ENCODE measurements around the gene NPSR1. TPM values are rescaled to one million over a fixed set of nuclear protein-coding genes. Genes with fewer than 3 reads are reported as not detected.

The NPSR1 gene
- total RNA-seq, 1 donor from 2014 or later = not detected

- Histone ChIP-seq H3K27me3 (no peaks in the 10 kb centered on the region), H3K4me1 (no peaks in the 10 kb centered on the region), H3K27ac (no peak overlapping the region), H3K9me3 (no peaks in the 10 kb centered on the region), H3K36me3 (no peaks in the 10 kb centered on the region), H3K4me3 (no peak overlapping the region)
- no peak for DNase-seq (ENCODE audit: low spot score in 2 of 2)
- intact Hi-C loops (cut with DNase I) = no loop called here
- no peak for TF ChIP-seq CTCF (IDR thresholded peaks at IDR 0.05)
Measured at GRCh38 chr7:34761206-34761605, 103.2 kb downstream of the NPSR1 start.

GRCh38 chr7:34761627-34762026 lies 103.6 kb downstream of the NPSR1 start:
- no peak for DNase-seq (ENCODE audit: low spot score in 2 of 2)
- H3K4me1 ChIP-seq = no peaks in the 10 kb centered on the region
- no peaks in the 10 kb centered on the region for H3K9me3 ChIP-seq
- no peaks in the 10 kb centered on the region for H3K27me3 ChIP-seq
- TF ChIP-seq CTCF (IDR thresholded peaks at IDR 0.05) = no peak
- H3K4me3 ChIP-seq = no peak overlapping the region
- H3K36me3 ChIP-seq = no peaks in the 10 kb centered on the region
- H3K27ac ChIP-seq = no peak overlapping the region
- intact Hi-C loops (cut with DNase I) = no loop called here

GRCh38 chr7:34762764-34763163 lies 104.7 kb downstream of the NPSR1 start:
- Histone ChIP-seq H3K27me3 (no peaks in the 10 kb centered on the region), H3K27ac (no peak overlapping the region), H3K36me3 (no peaks in the 10 kb centered on the region), H3K4me1 (no peaks in the 10 kb centered on the region), H3K4me3 (no peak overlapping the region), H3K9me3 (no peaks in the 10 kb centered on the region)
- intact Hi-C loops (cut with DNase I) = no loop called here
- no peak for TF ChIP-seq CTCF (IDR thresholded peaks at IDR 0.05)
- no peak for DNase-seq (ENCODE audit: low spot score in 2 of 2)

GRCh38 chr7:34772296-34772938 lies 114.4 kb downstream of the NPSR1 start:
- no peaks in the 10 kb centered on the region for H3K27me3 ChIP-seq
- H3K4me1 ChIP-seq = no peaks in the 10 kb centered on the region
- H3K36me3 ChIP-seq = no peaks in the 10 kb centered on the region
- no peak for TF ChIP-seq CTCF (IDR thresholded peaks at IDR 0.05)
- intact Hi-C loops (cut with DNase I) = no loop called here
- no peak overlapping the region for H3K4me3 ChIP-seq
- no peak for DNase-seq (ENCODE audit: low spot score in 2 of 2)
- no peaks in the 10 kb centered on the region for H3K9me3 ChIP-seq
- no peak overlapping the region for H3K27ac ChIP-seq

GRCh38 chr7:34776748-34777358 lies 118.8 kb downstream of the NPSR1 start:
- Histone ChIP-seq H3K27me3 (no peaks in the 10 kb centered on the region), H3K4me3 (no peak overlapping the region), H3K36me3 (no peaks in the 10 kb centered on the region), H3K4me1 (no peaks in the 10 kb centered on the region), H3K27ac (no peak overlapping the region), H3K9me3 (no peaks in the 10 kb centered on the region)
- no peak for DNase-seq (ENCODE audit: low spot score in 2 of 2)
- TF ChIP-seq CTCF (IDR thresholded peaks at IDR 0.05) = no peak
- intact Hi-C loops (cut with DNase I) = no loop called here
